Nephron (organoid): ENCODE data around the gene TNNT1.

Experiments used
- H3K27ac Mint-ChIP-seq, 3 experiments: 2 replicates each; pipeline ENCODE4 v1.8.0; 2020; ENCODE audit warnings: mixed read lengths in 3 of 3, mild to moderate bottlenecking in 2 of 3, moderate library complexity in 1 of 3
- H3K27me3 Mint-ChIP-seq: 2 replicates; pipeline ENCODE4 v1.8.0; 2021; ENCODE audit warnings: low read depth, mild to moderate bottlenecking, moderate library complexity, mixed read lengths
- H3K36me3 Mint-ChIP-seq: 2 replicates; pipeline ENCODE4 v1.8.0; 2020; ENCODE audit warnings: low read depth, mixed read lengths
- H3K4me1 Mint-ChIP-seq: 2 replicates; pipeline ENCODE4 v1.8.0; 2020; ENCODE audit warnings: mixed read lengths
- H3K4me3 Mint-ChIP-seq, 3 experiments: 2 replicates each; pipeline ENCODE4 v1.8.0; 2020; ENCODE audit warnings: mild to moderate bottlenecking in 3 of 3, mixed read lengths in 3 of 3, moderate library complexity in 2 of 3
- H3K9me3 Mint-ChIP-seq: 2 replicates; pipeline ENCODE4 v1.8.0; 2020; ENCODE audit warnings: mixed read lengths
- CTCF ChIP-seq, 3 experiments: fragments of 200-600 bp; sonication (generic); IDR thresholded peaks; one replicate each; pipeline ENCODE4 v1.5.0; 2021; ENCODE audit warnings: antibody characterized with exemption in 3 of 3; ENCODE audit not compliant: unreplicated experiment in 3 of 3

TNNT1 gene

GRCh38 chr19:55178781-55179599 is 30.0 kb upstream of the TNNT1 start:
- no peaks in the 10 kb centered on the region for H3K4me1 Mint-ChIP-seq
- H3K27me3 Mint-ChIP-seq: peaks cover 96% of the 10 kb centered on the region
- H3K4me3 Mint-ChIP-seq: peak overlapping the region; percentile 77 to 85 (median 78)

GRCh38 chr19:55176076-55176475 is 27.1 kb upstream of the TNNT1 start:
- Mint-ChIP-seq H3K27me3 (peaks cover 100% of the 10 kb centered on the region), H3K4me1 (peaks cover 7% of the 10 kb centered on the region), H3K4me3 (no peak overlapping the region), H3K36me3 (no peaks in the 10 kb centered on the region), H3K27ac (no peak overlapping the region), H3K9me3 (peaks cover 5% of the 10 kb centered on the region)
- TF ChIP-seq CTCF (IDR thresholded peaks at IDR 0.05; ENCODE audit: unreplicated experiment in 3 of 3): no peak

More at GRCh38 chr19:55178781-55179599, 30.0 kb upstream of the TNNT1 start:
- no peak for TF ChIP-seq CTCF (IDR thresholded peaks at IDR 0.05; ENCODE audit: unreplicated experiment in 3 of 3)
- H3K36me3 Mint-ChIP-seq: no peaks in the 10 kb centered on the region
- H3K9me3 Mint-ChIP-seq: peaks cover 2% of the 10 kb centered on the region
- H3K27ac Mint-ChIP-seq: no peak overlapping the region

- H3K36me3 Mint-ChIP-seq: no peaks in the 10 kb centered on the region
- TF ChIP-seq CTCF (IDR thresholded peaks at IDR 0.05; ENCODE audit: unreplicated experiment in 3 of 3): no peak
- peaks cover 7% of the 10 kb centered on the region for H3K4me1 Mint-ChIP-seq
- H3K27ac Mint-ChIP-seq: no peak overlapping the region
- H3K27me3 Mint-ChIP-seq: peaks cover 100% of the 10 kb centered on the region
- no peak overlapping the region for H3K4me3 Mint-ChIP-seq
- H3K9me3 Mint-ChIP-seq: peaks cover 5% of the 10 kb centered on the region
Observed at GRCh38 chr19:55175117-55175867, 26.3 kb upstream of the TNNT1 start.

GRCh38 chr19:55174425-55175116 is 25.6 kb upstream of the TNNT1 start:
- H3K27me3 Mint-ChIP-seq: peaks cover 100% of the 10 kb centered on the region
- no peak for TF ChIP-seq CTCF (IDR thresholded peaks at IDR 0.05; ENCODE audit: unreplicated experiment in 3 of 3)
- peaks cover 7% of the 10 kb centered on the region for H3K4me1 Mint-ChIP-seq
- H3K27ac Mint-ChIP-seq: no peak overlapping the region
- H3K9me3 Mint-ChIP-seq: peaks cover 5% of the 10 kb centered on the region
- peak overlapping the region in 2 of 3 experiments; percentile 69 to 80 for H3K4me3 Mint-ChIP-seq
- H3K36me3 Mint-ChIP-seq: no peaks in the 10 kb centered on the region

GRCh38 chr19:55173714-55174409 is 24.9 kb upstream of the TNNT1 start:
- H3K36me3 Mint-ChIP-seq: no peaks in the 10 kb centered on the region
- peaks cover 100% of the 10 kb centered on the region for H3K27me3 Mint-ChIP-seq
- no peak for TF ChIP-seq CTCF (IDR thresholded peaks at IDR 0.05; ENCODE audit: unreplicated experiment in 3 of 3)
- H3K27ac Mint-ChIP-seq: no peak overlapping the region
- peaks cover 7% of the 10 kb centered on the region for H3K4me1 Mint-ChIP-seq
- H3K9me3 Mint-ChIP-seq: peaks cover 5% of the 10 kb centered on the region
- peak overlapping the region; percentile 69 to 80 (median 74) for H3K4me3 Mint-ChIP-seq
